GM10266 (cell line): ENCODE measurements around the gene P2RX4.

ENCODE experiments used
- DNase-seq: peaks from one replicate; pipeline ENCODE4 v3.0.0; 2012; ENCODE audit errors: extremely low spot score
- TF ChIP-seq, protein P1 (sequence below): IDR thresholded peaks from 2 replicates; pipeline ENCODE4 v1.5.1; 2012; ENCODE audit warnings: mild to moderate bottlenecking, low read depth; ENCODE audit not compliant: control insufficient read depth, insufficient read depth; ENCODE audit errors: missing control alignments

The P2RX4 gene

DNA sequence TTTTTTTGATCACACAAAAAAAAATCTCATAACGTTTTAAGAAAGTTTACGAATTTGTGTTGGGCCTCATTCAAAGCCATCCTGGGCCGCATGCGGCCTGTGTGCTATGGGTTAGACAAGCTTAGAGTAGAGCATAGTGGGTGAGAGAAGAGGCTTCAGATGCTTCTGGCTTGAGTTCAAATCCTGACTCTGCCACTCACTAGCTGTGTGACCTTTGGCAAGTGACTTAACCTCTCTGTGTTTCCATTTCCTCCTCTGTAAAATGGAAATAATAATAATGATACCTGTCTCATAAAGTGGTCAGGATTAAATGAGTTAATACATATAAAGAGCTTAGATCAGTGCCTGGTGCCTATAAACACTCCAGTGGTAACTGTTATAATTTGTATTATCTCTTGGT, 6.2 kb downstream of the P2RX4 start:
- TF ChIP-seq, protein P1, sequence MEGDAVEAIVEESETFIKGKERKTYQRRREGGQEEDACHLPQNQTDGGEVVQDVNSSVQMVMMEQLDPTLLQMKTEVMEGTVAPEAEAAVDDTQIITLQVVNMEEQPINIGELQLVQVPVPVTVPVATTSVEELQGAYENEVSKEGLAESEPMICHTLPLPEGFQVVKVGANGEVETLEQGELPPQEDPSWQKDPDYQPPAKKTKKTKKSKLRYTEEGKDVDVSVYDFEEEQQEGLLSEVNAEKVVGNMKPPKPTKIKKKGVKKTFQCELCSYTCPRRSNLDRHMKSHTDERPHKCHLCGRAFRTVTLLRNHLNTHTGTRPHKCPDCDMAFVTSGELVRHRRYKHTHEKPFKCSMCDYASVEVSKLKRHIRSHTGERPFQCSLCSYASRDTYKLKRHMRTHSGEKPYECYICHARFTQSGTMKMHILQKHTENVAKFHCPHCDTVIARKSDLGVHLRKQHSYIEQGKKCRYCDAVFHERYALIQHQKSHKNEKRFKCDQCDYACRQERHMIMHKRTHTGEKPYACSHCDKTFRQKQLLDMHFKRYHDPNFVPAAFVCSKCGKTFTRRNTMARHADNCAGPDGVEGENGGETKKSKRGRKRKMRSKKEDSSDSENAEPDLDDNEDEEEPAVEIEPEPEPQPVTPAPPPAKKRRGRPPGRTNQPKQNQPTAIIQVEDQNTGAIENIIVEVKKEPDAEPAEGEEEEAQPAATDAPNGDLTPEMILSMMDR = no peak
- no peak for DNase-seq

- DNase-seq = no peak
- TF ChIP-seq, protein P1 = no peak
Observed at GRCh38 chr12:121217063-121217462, 7.1 kb downstream of the P2RX4 start.

GRCh38 chr12:121217761-121218160, 7.8 kb downstream of the P2RX4 start:
- TF ChIP-seq, protein P1 = no peak

GRCh38 chr12:121218588-121219352, 8.8 kb downstream of the P2RX4 start:
- no peak for DNase-seq
- TF ChIP-seq, protein P1 = no peak

More at GRCh38 chr12:121217761-121218160, 7.8 kb downstream of the P2RX4 start:
- no peak for DNase-seq

DNA sequence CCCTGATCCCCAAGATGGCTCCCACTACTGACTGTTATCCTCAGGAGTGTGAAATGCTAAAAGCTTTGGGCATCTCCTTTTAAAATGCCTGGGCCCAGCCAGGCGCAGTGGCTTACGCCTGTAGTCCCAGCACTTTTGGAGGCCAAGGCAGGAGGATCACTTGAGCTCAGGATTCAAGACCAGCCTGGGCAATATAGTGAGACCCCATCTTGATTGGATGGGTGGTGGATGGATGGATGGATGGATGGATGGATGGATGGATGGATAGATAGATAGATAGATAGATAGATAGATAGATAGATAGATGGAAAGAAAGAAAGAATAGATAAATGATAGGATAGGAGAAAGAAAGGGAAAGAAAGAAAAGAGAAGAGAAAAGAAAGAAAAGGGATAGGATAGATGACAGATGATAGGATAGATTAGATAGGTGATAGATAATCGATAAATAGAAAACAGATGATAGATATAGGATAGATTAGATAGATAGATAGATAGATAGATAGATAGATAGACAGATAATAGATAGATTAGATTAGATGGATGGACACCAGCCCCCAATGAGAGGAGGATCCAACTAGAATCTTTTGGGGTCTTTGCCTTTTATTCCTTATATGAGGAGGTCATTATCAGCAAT, 9.5 kb downstream of the P2RX4 start:
- TF ChIP-seq, protein P1 = no peak
- no peak for DNase-seq

- no peak for DNase-seq
- TF ChIP-seq, protein P1 = no peak
Observed at GRCh38 chr12:121222847-121223246, 12.9 kb downstream of the P2RX4 start.

- TF ChIP-seq, protein P1 = peak; percentile 45
- peak; percentile 40 for DNase-seq
Observed at GRCh38 chr12:121223292-121224285, 13.7 kb downstream of the P2RX4 start.
